WTC11 (cell line): ENCODE results near the gene CLDND2.

Experiments used
- CBFB ChIP-seq: sonication (generic); formaldehyde crosslinking; IDR thresholded peaks from 2 replicates; pipeline ENCODE4 v1.8.1; 2022; ENCODE audit warnings: mild to moderate bottlenecking, low read depth, missing genetic modification reagents
- ETV6 ChIP-seq: sonication (generic); formaldehyde crosslinking; IDR thresholded peaks from 2 replicates; pipeline ENCODE4 v1.8.1; 2022; ENCODE audit warnings: mild to moderate bottlenecking, missing genetic modification reagents
- MYBL2 ChIP-seq: sonication (generic); formaldehyde crosslinking; IDR thresholded peaks from 2 replicates; pipeline ENCODE4 v1.8.1; 2023; ENCODE audit warnings: mild to moderate bottlenecking, moderate library complexity, missing genetic modification reagents
- NR3C1 ChIP-seq: sonication (generic); formaldehyde crosslinking; conservative IDR thresholded peaks from 2 replicates; pipeline ENCODE4 v1.8.1; 2023; ENCODE audit warnings: low read depth, mild to moderate bottlenecking, missing genetic modification reagents
- SMAD3 ChIP-seq: sonication (generic); formaldehyde crosslinking; IDR thresholded peaks from 2 replicates; pipeline ENCODE4 v1.8.0; 2022; ENCODE audit warnings: missing genetic modification reagents, mild to moderate bottlenecking, borderline replicate concordance
- TCF7 ChIP-seq: sonication (generic); formaldehyde crosslinking; IDR thresholded peaks from 2 replicates; pipeline ENCODE4 v1.8.0; 2022; ENCODE audit warnings: mild to moderate bottlenecking, low read depth, missing genetic modification reagents, moderate library complexity
- USF2 ChIP-seq: sonication (generic); formaldehyde crosslinking; IDR thresholded peaks from 2 replicates; pipeline ENCODE4 v1.8.1; 2023; ENCODE audit warnings: mild to moderate bottlenecking, missing genetic modification reagents, moderate library complexity
- ZNF138 ChIP-seq: sonication (generic); formaldehyde crosslinking; conservative IDR thresholded peaks from 2 replicates; pipeline ENCODE4 v1.8.1; 2022; ENCODE audit warnings: mild to moderate bottlenecking, moderate library complexity, missing genetic modification reagents
- TF ChIP-seq, protein P1 (sequence below): fragments of 200-600 bp; IDR thresholded peaks from 2 replicates; pipeline ENCODE4 v1.8.0; 2022; ENCODE audit warnings: antibody characterized with exemption

DNA sequence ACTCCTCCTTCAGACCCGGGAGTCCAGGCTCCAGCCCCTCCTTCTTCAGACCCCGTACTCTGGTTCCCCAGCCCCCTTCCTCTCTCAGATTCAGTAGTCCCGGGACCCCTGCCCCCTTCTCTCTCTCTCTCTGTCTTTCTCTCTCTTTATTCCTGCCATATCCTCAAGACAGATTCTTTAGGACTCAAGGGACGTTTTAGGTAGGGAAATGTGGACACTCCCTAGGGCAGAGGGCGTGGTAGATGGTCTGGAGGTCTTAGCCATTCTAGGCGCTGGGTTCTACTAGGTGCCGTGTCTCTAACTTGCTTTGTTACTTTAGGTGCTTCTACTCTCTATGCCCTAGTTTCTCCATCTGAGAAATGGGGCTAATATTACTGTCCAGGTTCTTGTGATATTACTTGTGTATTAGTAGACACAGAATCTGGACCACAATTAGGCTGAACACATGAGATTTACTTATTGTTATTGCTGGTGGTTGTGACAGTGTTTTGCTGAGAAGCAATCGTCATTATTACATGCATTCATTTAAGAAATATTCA is 22.3 kb upstream of the CLDND2 start:
- TF ChIP-seq ETV6 (CRISPR knock-in tag) (no peak), USF2 (no peak), NR3C1 (CRISPR knock-in tag) (no peak), TCF7 (CRISPR knock-in tag) (no peak), MYBL2 (CRISPR knock-in tag) (no peak), SMAD3 (CRISPR knock-in tag) (no peak), CBFB (CRISPR knock-in tag) (no peak), ZNF138 (CRISPR knock-in tag) (no peak)
- TF ChIP-seq, protein P1, sequence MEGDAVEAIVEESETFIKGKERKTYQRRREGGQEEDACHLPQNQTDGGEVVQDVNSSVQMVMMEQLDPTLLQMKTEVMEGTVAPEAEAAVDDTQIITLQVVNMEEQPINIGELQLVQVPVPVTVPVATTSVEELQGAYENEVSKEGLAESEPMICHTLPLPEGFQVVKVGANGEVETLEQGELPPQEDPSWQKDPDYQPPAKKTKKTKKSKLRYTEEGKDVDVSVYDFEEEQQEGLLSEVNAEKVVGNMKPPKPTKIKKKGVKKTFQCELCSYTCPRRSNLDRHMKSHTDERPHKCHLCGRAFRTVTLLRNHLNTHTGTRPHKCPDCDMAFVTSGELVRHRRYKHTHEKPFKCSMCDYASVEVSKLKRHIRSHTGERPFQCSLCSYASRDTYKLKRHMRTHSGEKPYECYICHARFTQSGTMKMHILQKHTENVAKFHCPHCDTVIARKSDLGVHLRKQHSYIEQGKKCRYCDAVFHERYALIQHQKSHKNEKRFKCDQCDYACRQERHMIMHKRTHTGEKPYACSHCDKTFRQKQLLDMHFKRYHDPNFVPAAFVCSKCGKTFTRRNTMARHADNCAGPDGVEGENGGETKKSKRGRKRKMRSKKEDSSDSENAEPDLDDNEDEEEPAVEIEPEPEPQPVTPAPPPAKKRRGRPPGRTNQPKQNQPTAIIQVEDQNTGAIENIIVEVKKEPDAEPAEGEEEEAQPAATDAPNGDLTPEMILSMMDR: no peak
